Measurements from ENCODE around the gene NACA2.

The NACA2 gene

GRCh38 chr17:61545335-61545938 is 45.6 kb downstream of the NACA2 start:
- DNase-seq (ENCODE audit: low read depth), result no peak

DNA sequence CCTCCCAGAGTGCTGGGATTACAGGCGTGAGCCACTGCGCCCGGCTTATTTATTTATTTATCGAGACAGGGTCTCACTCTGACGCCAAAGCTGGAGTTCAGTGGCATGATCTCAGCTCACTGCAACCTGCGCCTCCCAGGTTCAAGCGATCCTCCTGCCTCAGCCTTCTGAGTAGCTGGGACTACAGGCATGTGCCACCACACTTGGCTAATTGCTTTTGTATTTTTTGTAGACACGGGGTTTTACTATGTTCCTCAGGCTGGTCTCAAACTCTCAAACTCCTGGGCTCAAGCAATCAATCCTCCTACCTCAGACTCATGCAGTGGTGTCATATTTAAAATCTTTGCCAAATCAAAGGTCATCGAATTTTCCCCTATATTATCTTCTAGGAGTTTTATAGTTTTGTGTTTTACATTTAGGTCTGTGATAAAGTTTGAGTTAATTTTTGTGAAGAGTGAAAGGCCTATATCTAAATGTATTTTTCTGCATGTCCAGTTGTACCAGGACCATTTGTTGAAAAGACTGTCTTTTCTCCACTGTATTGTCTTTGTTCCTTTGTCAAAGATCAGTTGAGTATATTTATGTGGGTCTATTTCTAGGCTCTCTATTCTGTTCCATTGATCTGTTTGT is 47.1 kb downstream of the NACA2 start:
- no peak for DNase-seq (ENCODE audit: low read depth)

- DNase-seq (ENCODE audit: low read depth), result no peak
These were observed 49.0 kb downstream of the NACA2 start for GRCh38 chr17:61542027-61542426.

DNA sequence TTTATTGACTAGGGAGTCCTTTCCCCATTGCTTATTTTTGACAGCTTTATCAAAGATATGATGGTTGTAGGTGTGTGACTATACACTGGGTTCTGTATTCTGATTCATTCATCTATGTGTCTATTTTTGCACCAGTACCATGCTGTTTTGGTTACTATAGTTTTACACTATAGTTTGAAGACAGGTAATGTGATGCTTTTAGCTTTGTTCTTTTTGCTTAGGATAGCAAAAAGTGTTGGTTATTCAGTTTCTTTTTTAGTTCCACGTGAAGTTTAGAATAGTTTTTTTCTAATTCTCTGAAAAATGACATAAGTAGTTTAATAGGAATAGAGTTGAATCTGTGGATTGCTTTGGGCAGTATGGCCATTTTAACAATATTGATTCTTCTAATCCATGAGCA is 50.1 kb downstream of the NACA2 start:
- DNase-seq (ENCODE audit: low read depth), result no peak
